Thoracic aorta (tissue), 2 donors: ENCODE measurements around the gene LRP1B. TPM values are rescaled to one million over a fixed set of nuclear protein-coding genes. Genes with fewer than 3 reads are reported as not detected.

Experiments
- ATAC-seq: fragments of 150-250 bp; one replicate; pipeline ENCODE4 v1.8.0; 2017; ENCODE audit warnings: low read depth; ENCODE audit not compliant: insufficient number of reproducible peaks, low FRiP score
- DNase-seq: peaks from one replicate; pipeline ENCODE4 v3.0.0-alpha.2; 2020; ENCODE audit warnings: low spot score
- H3K27ac ChIP-seq, 2 donors: fragments of 200-600 bp; sonication (generic); 1 replicate in 1 of 2; 2 replicates in 1 of 2; pipeline ENCODE4 v1.5.1; 2016; ENCODE audit warnings: mild to moderate bottlenecking in 2 of 2, moderate library complexity in 2 of 2
- H3K27me3 ChIP-seq: fragments of 200-600 bp; sonication (generic); replicated peaks from 2 replicates; pipeline ENCODE4 v1.6.0; 2016; ENCODE audit warnings: mild to moderate bottlenecking; ENCODE audit not compliant: insufficient read depth
- H3K36me3 ChIP-seq: fragments of 200-600 bp; sonication (generic); one replicate; pipeline ENCODE4 v1.5.1; 2016
- H3K4me1 ChIP-seq, 2 donors: fragments of 200-600 bp; sonication (generic); 1 replicate in 1 of 2; 2 replicates in 1 of 2; pipeline versions ENCODE4 v1.5.1 to v1.6.0; 2016; ENCODE audit warnings: low read depth in 2 of 2, mild to moderate bottlenecking in 1 of 2; ENCODE audit not compliant: control insufficient read depth in 1 of 2
- H3K4me3 ChIP-seq: fragments of 200-600 bp; sonication (generic); 2 replicates; pipeline ENCODE4 v1.5.1; 2016; ENCODE audit warnings: mild to moderate bottlenecking
- H3K9me3 ChIP-seq: fragments of 200-600 bp; sonication (generic); 2 replicates; pipeline ENCODE4 v1.5.1; 2016
- total RNA-seq, 2 donors: library from RNA; depleted of rRNA; stranded (reverse); fragments of >200 nt; gene quantifications; one replicate each; pipeline versions ENCODE4 v1.1.0 to v1.2.3, GENCODE V29; 2016
- TF ChIP-seq, protein P1 (sequence below): fragments of 200-600 bp; sonication (generic); IDR thresholded peaks from one replicate; pipeline ENCODE4 v1.5.1; 2019; ENCODE audit warnings: antibody characterized with exemption

The LRP1B gene
- total RNA-seq, 2 donors from 2014 or later = 0.27 to 0.28 TPM

GRCh38 chr2:142119347-142119746, 11.5 kb downstream of the LRP1B start:
- Histone ChIP-seq H3K27ac (no peak overlapping the region), H3K4me3 (no peak overlapping the region), H3K9me3 (no peaks in the 10 kb centered on the region), H3K4me1 (no peaks in the 10 kb centered on the region), H3K27me3 (no peaks in the 10 kb centered on the region), H3K36me3 (no peaks in the 10 kb centered on the region)
- DNase-seq = no peak
- TF ChIP-seq, protein P1, sequence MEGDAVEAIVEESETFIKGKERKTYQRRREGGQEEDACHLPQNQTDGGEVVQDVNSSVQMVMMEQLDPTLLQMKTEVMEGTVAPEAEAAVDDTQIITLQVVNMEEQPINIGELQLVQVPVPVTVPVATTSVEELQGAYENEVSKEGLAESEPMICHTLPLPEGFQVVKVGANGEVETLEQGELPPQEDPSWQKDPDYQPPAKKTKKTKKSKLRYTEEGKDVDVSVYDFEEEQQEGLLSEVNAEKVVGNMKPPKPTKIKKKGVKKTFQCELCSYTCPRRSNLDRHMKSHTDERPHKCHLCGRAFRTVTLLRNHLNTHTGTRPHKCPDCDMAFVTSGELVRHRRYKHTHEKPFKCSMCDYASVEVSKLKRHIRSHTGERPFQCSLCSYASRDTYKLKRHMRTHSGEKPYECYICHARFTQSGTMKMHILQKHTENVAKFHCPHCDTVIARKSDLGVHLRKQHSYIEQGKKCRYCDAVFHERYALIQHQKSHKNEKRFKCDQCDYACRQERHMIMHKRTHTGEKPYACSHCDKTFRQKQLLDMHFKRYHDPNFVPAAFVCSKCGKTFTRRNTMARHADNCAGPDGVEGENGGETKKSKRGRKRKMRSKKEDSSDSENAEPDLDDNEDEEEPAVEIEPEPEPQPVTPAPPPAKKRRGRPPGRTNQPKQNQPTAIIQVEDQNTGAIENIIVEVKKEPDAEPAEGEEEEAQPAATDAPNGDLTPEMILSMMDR = no peak
- no peak for ATAC-seq

GRCh38 chr2:142112757-142113221, 18.0 kb downstream of the LRP1B start:
- DNase-seq (no peak), ATAC-seq (no peak)
- Histone ChIP-seq H3K9me3 (no peaks in the 10 kb centered on the region), H3K27ac (no peak overlapping the region), H3K4me1 (no peaks in the 10 kb centered on the region), H3K27me3 (no peaks in the 10 kb centered on the region), H3K36me3 (no peaks in the 10 kb centered on the region), H3K4me3 (no peak overlapping the region)
- TF ChIP-seq, protein P1 = no peak

GRCh38 chr2:142104134-142104758, 26.6 kb downstream of the LRP1B start:
- Histone ChIP-seq H3K27ac (no peak overlapping the region), H3K27me3 (no peaks in the 10 kb centered on the region), H3K4me3 (no peak overlapping the region), H3K9me3 (no peaks in the 10 kb centered on the region), H3K36me3 (no peaks in the 10 kb centered on the region), H3K4me1 (no peaks in the 10 kb centered on the region)
- ATAC-seq (no peak), DNase-seq (no peak)
- TF ChIP-seq, protein P1 = no peak

DNA sequence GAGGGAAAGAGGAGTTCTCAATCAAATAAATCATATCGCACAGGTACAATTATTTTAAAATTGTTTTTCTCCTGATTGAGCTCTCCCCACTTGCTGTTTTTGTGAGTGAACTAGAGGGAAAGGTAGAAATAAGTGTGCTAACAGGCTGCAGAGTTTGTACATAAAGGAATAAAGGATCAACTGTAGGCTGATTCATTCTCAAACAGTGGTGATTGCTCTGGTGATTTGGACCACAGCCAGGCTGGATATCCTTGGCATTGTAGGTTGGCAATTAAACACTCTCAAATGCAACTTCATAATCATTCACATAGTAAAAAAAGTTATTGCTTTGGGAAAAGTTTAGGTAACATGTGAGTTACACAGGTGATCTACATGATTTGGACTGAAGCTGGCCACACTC, 29.8 kb downstream of the LRP1B start:
- Histone ChIP-seq H3K4me1 (no peaks in the 10 kb centered on the region), H3K27ac (no peak overlapping the region), H3K27me3 (no peaks in the 10 kb centered on the region), H3K36me3 (no peaks in the 10 kb centered on the region), H3K9me3 (no peaks in the 10 kb centered on the region), H3K4me3 (no peak overlapping the region)
- no peak for ATAC-seq
- TF ChIP-seq, protein P1 = no peak
- DNase-seq = no peak

DNA sequence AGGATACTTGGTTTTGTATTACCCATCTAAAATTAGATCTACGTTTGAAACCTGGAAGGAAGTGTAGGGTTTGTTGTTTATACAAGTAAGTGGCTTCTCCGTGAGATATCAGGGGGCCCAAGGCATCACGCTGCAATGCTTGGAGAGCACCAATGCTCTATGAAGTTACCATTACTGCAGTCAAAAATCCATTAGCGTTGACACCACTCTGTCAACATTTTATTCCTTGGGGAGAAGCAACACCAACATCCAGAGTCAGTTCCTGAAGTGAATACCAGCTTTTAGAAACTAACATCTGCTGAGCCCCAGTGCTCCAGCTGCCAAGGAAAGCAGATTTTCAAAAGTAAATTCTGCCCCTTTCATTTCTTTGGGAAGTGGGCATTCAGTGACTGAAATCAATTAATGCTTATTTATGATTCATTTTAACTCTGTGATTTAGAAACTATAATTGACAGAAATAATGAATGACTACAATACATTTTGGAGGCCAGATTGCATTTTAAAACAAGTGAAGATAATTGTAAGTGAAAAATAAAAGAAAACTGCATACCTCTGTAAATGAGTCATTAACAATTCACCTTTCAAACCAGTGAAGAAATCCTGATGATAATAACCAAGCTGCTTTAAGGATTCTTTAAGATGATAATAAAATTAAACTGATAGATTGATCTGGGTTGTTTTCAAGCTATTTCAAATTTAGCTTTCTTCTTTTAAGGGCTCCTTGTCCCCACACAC, 30.5 kb downstream of the LRP1B start:
- no peaks in the 10 kb centered on the region for H3K4me1 ChIP-seq
- DNase-seq (no peak), ATAC-seq (no peak)
- no peaks in the 10 kb centered on the region for H3K36me3 ChIP-seq
- TF ChIP-seq, protein P1 = no peak
- no peaks in the 10 kb centered on the region for H3K27me3 ChIP-seq
- H3K27ac ChIP-seq = no peak overlapping the region
- no peaks in the 10 kb centered on the region for H3K9me3 ChIP-seq
- H3K4me3 ChIP-seq = no peak overlapping the region
